SK-N-SH (cell line): ENCODE measurements around the gene LENG8. TPM values are rescaled to one million over a fixed set of nuclear protein-coding genes. Genes with fewer than 3 reads are reported as not detected.

Experiments
- CTCF ChIA-PET: fragments of 300-600, 350-600 bp; formaldehyde crosslinking; extraction: SDS; loops from one replicate; lab custom pipeline; 2021; lab: Yijun Ruan, JAX
- POLR2A ChIA-PET: fragments of 350-600 bp; sonication (Branson Sonifier 250); formaldehyde crosslinking; extraction: SDS; loops from one replicate; lab custom pipeline; 2020; ENCODE audit warnings: antibody characterized with exemption, inconsistent platforms; lab: Yijun Ruan, JAX
- DNase-seq: peaks from one replicate; pipeline ENCODE4 v3.0.0; 2012
- H2AFZ ChIP-seq: fragments of 200-600 bp; sonication (generic); 2 replicates; pipeline ENCODE4 v1.8.1; 2016; ENCODE audit warnings: antibody characterized with exemption, mild to moderate bottlenecking, low read depth
- H3F3A ChIP-seq: fragments of 200-600 bp; sonication (generic); replicated peaks from 2 replicates; pipeline ENCODE3; 2016; ENCODE audit warnings: antibody characterized with exemption, mild to moderate bottlenecking; ENCODE audit not compliant: insufficient read depth
- H3K27ac ChIP-seq, 2 experiments: fragments of 200-500 bp in 1 of 2; fragments of 200-600 bp in 1 of 2; sonication (Bioruptor generic) in 1 of 2; sonication (generic), shearing (Covaris generic) in 1 of 2; 2 replicates each; pipeline versions ENCODE4 v1.5.1 to v1.6.1; 2014 to 2016; ENCODE audit warnings: low read depth in 2 of 2, inconsistent platforms in 1 of 2, low read length in 1 of 2, mild to moderate bottlenecking in 1 of 2, mixed read lengths in 1 of 2
- H3K27me3 ChIP-seq: fragments of 200-600 bp; sonication (generic), shearing (Covaris generic); 2 replicates; pipeline ENCODE4 v1.6.1; 2016; ENCODE audit warnings: mixed run types; ENCODE audit not compliant: insufficient read depth
- H3K36me3 ChIP-seq, 2 experiments: fragments of 200-500 bp in 1 of 2; fragments of 200-600 bp in 1 of 2; sonication (Bioruptor generic) in 1 of 2; sonication (generic) in 1 of 2; replicated peaks in 1 of 2; 2 replicates each; pipeline versions ENCODE3 to v1.5.1; 2014 to 2016; ENCODE audit warnings: low read length in 1 of 2, mild to moderate bottlenecking in 1 of 2; ENCODE audit not compliant: insufficient read depth in 2 of 2, control insufficient read depth in 1 of 2
- H3K4me1 ChIP-seq, 2 experiments: fragments of 200-500 bp in 1 of 2; fragments of 200-600 bp in 1 of 2; sonication (Bioruptor generic) in 1 of 2; sonication (generic), shearing (Covaris generic) in 1 of 2; 2 replicates each; pipeline versions ENCODE4 v1.5.1 to v1.6.1; 2014 to 2016; ENCODE audit warnings: low read depth in 1 of 2, low read length in 1 of 2, mixed run types in 1 of 2; ENCODE audit not compliant: insufficient read depth in 2 of 2, control insufficient read depth in 1 of 2
- H3K4me2 ChIP-seq: fragments of 200-600 bp; sonication (generic), shearing (Covaris generic); 2 replicates; pipeline ENCODE4 v1.6.1; 2017; ENCODE audit warnings: mixed run types
- H3K4me3 ChIP-seq, 2 experiments: fragments of 200-500 bp in 1 of 2; fragments of 200-600 bp in 1 of 2; sonication (Bioruptor generic) in 1 of 2; sonication (generic), shearing (Covaris generic) in 1 of 2; 2 replicates each; pipeline versions ENCODE4 v1.5.1 to v1.8.1; 2014 to 2016; ENCODE audit warnings: low read depth in 2 of 2, inconsistent platforms in 1 of 2, low read length in 1 of 2, mild to moderate bottlenecking in 1 of 2, mixed read lengths in 1 of 2, moderate library complexity in 1 of 2
- H3K79me2 ChIP-seq: fragments of 200-600 bp; sonication (generic); 2 replicates; pipeline ENCODE4 v1.8.1; 2017; ENCODE audit warnings: mild to moderate bottlenecking; ENCODE audit not compliant: insufficient read depth
- H3K9ac ChIP-seq: fragments of 200-600 bp; sonication (generic); 2 replicates; pipeline ENCODE4 v1.6.1; 2017; ENCODE audit warnings: mixed run types
- H3K9me2 ChIP-seq: fragments of 200-600 bp; sonication (generic); 2 replicates; pipeline ENCODE4 v1.6.1; 2017; ENCODE audit warnings: mixed run types
- H3K9me3 ChIP-seq: fragments of 200-600 bp; sonication (generic); 2 replicates; pipeline ENCODE4 v1.6.1; 2017; ENCODE audit warnings: mixed run types, mild to moderate bottlenecking, moderate library complexity
- H4K20me1 ChIP-seq: fragments of 200-600 bp; sonication (generic); 2 replicates; pipeline ENCODE4 v1.6.1; 2017; ENCODE audit warnings: mild to moderate bottlenecking, mixed run types; ENCODE audit not compliant: insufficient read depth
- CHD2 ChIP-seq: fragments of 150-350 bp; IDR thresholded peaks from 2 replicates; pipeline ENCODE4 v1.6.1; 2018; ENCODE audit warnings: low read length; ENCODE audit not compliant: partially characterized antibody
- EP300 ChIP-seq, 2 experiments: IDR thresholded peaks; 2 replicates each; pipeline versions ENCODE4 v1.4.0 to v1.6.1; 2012; ENCODE audit warnings: borderline replicate concordance in 1 of 2, low read depth in 1 of 2, low read length in 1 of 2
- GABPA ChIP-seq: IDR thresholded peaks from 2 replicates; pipeline ENCODE4 v1.4.0; 2012; ENCODE audit warnings: low read depth, mild to moderate bottlenecking
- GATA2 ChIP-seq: sonication (generic); formaldehyde crosslinking; IDR thresholded peaks from 2 replicates; pipeline ENCODE4 v1.5.0; 2020; ENCODE audit warnings: mild to moderate bottlenecking, missing genetic modification reagents
- RFX5 ChIP-seq: IDR thresholded peaks from 2 replicates; pipeline ENCODE4 v1.6.1; 2012; ENCODE audit warnings: mild to moderate bottlenecking, improper control_type of control experiment, low read length
- TAF1 ChIP-seq: IDR thresholded peaks from 2 replicates; pipeline ENCODE4 v1.6.1; 2012; ENCODE audit warnings: low read depth, mild to moderate bottlenecking, low read length, moderate library complexity, borderline replicate concordance
- TEAD4 ChIP-seq: IDR thresholded peaks from 2 replicates; pipeline ENCODE4 v1.4.0; 2012; ENCODE audit warnings: mild to moderate bottlenecking, borderline replicate concordance; ENCODE audit not compliant: insufficient read depth
- YY1 ChIP-seq: IDR thresholded peaks from 2 replicates; pipeline ENCODE4 v1.4.0; 2012; ENCODE audit warnings: low read depth, mild to moderate bottlenecking
- WGBS: methylation state at CpG from one replicate; pipeline ENCODE4 v1.1.6; 2017; ENCODE audit warnings: low lambda C conversion rate; 5-methylcytosine and 5-hydroxymethylcytosine counted together
- polyA plus RNA-seq, 3 experiments: library from polyadenylated mRNA; depleted of rRNA; stranded (reverse); fragments of >200 nt; gene quantifications; 2 replicates each; pipeline ENCODE4 v1.2.3, GENCODE V29; 2012
- TF ChIP-seq, protein P1 (sequence below): IDR thresholded peaks from 2 replicates; pipeline ENCODE4 v1.4.0; 2012; ENCODE audit warnings: low read depth, borderline replicate concordance

LENG8 gene
- polyA plus RNA-seq, 1 of the 3 experiments (the other 2 are of a cell fraction) = 84.0 TPM

DNA sequence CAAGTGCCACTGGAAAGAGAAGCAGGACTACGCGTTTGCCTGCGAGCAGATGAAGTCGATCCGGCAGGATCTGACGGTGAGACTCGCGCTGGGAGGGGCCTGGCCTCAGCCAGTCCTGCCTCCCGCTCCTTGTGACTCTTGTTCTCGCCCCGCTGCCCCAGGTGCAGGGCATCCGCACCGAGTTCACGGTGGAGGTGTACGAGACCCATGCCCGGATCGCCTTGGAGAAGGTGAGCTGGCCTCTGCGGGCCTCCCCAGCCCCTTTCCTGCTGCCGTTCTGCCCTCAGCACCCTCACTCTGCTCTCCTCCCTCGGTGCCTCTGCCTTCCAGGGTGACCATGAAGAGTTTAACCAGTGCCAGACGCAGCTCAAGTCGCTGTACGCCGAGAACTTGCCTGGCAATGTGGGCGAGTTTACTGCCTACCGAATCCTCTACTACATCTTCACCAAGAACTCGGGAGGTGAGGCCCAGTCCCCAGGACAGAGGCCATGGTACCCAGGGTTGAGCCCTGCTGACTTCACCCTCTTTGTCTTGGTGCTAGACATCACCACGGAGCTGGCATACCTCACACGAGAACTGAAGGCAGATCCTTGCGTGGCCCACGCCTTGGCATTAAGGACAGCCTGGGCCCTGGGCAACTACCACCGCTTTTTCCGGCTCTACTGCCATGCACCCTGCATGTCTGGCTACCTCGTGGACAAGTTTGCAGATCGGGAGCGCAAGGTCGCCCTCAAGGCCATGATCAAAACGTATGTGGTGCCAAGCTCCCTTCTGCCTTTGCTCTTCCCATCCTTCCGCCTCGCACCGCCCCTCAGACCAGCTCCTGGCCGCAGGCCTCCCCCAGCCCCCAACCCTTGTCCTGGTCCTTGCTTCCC is 9.0 kb downstream of the LENG8 start:
- Histone ChIP-seq H3K4me2 (no peak overlapping the region), H3K9me2 (no peaks in the 10 kb centered on the region)
- POLR2A ChIA-PET = no interaction called here

DNA sequence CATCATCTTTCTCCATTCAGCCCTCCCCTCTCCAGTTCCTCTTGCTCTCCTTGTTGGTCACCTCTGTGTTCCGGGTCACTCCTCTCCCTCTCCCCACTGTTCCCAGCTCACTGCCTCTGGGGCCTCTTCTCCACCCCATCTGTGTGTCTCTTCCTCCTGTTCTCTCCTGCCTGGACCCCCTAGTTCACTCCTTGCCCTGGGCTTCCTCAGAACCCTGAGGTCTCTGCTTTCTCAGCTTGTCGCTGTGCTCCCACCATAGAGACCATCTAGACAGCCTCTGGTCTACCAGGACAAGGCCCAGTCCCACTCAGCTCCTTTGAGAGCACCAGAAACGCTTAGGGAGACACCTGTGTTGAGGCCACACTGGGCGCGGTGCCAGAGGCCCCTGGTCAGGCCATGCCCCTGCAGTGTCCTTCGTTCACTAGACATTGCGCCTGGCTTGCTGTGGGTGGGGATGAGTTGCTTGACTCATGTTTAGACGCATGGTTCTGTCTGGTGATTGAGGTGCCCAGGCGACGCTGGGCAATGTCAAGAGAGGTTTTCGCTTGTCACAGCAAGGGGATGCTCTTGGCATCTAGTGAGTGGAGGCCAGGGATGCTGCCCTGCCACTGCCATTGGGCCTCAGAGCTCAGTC is 9.8 kb downstream of the LENG8 start:
- no peak overlapping the region for H3K4me2 ChIP-seq
- H3F3A ChIP-seq = peaks cover 11% of the 10 kb centered on the region
- no peak for DNase-seq
- H3K36me3 ChIP-seq = peaks cover 16 to 74% of the 10 kb centered on the region in 2 experiments
- ChIA-PET POLR2A (no interaction called here), CTCF (no interaction called here)
- peaks cover 51% of the 10 kb centered on the region for H4K20me1 ChIP-seq
- H3K27me3 ChIP-seq = no peaks in the 10 kb centered on the region
- H3K4me1 ChIP-seq = peaks cover 0 to 11% of the 10 kb centered on the region in 2 experiments; a peak in 1 of 4 replicates
- H2AFZ ChIP-seq = no peak overlapping the region
- no peaks in the 10 kb centered on the region for H3K9me2 ChIP-seq
- H3K79me2 ChIP-seq = peaks cover 16% of the 10 kb centered on the region; the same call in 1 of the 2 replicates
- WGBS = 92% methylated on average over 10 of the region's 11 CpGs
- no peak overlapping the region for H3K9ac ChIP-seq
- H3K27ac ChIP-seq = no peak overlapping the region
- no peaks in the 10 kb centered on the region for H3K9me3 ChIP-seq
- no peak overlapping the region for H3K4me3 ChIP-seq
- no peak for TF ChIP-seq TEAD4
- no peak for TF ChIP-seq CHD2
- no peak for TF ChIP-seq GATA2
- TF ChIP-seq YY1 = no peak
- TF ChIP-seq TAF1 = no peak
- TF ChIP-seq, all 33 proteins: peak for 0

More for the DNA sequence above, 9.0 kb downstream of the LENG8 start:
- Histone ChIP-seq H3K79me2 (peaks cover 24% of the 10 kb centered on the region; the same call in 1 of the 2 replicates), H4K20me1 (peaks cover 58% of the 10 kb centered on the region), H3K27ac (no peak overlapping the region), H3F3A (peaks cover 11% of the 10 kb centered on the region), H3K36me3 (peaks cover 22 to 82% of the 10 kb centered on the region in 2 experiments), H3K4me1 (peaks cover 0 to 6% of the 10 kb centered on the region in 2 experiments; a peak in 1 of 4 replicates), H3K9ac (no peak overlapping the region), H2AFZ (no peak overlapping the region), H3K27me3 (no peaks in the 10 kb centered on the region), H3K4me3 (no peak overlapping the region), H3K9me3 (no peaks in the 10 kb centered on the region)
- DNase-seq = no peak
- WGBS = 95% methylated on average over 39 of the region's 42 CpGs
- CTCF ChIA-PET = interaction anchor here (0.6 kb wide), 1 partner anchor 66 kb away, joined by 3 read pairs; no protein-coding TSS in a partner anchor
- TF ChIP-seq RFX5 = no peak
- no peak for TF ChIP-seq TAF1
- no peak for TF ChIP-seq EP300 (IDR thresholded peaks at IDR 0.05; ENCODE audit: borderline replicate concordance in 1 of 2, low read depth in 1 of 2, low read length in 1 of 2)
- no peak for TF ChIP-seq GABPA
- TF ChIP-seq, protein P1, sequence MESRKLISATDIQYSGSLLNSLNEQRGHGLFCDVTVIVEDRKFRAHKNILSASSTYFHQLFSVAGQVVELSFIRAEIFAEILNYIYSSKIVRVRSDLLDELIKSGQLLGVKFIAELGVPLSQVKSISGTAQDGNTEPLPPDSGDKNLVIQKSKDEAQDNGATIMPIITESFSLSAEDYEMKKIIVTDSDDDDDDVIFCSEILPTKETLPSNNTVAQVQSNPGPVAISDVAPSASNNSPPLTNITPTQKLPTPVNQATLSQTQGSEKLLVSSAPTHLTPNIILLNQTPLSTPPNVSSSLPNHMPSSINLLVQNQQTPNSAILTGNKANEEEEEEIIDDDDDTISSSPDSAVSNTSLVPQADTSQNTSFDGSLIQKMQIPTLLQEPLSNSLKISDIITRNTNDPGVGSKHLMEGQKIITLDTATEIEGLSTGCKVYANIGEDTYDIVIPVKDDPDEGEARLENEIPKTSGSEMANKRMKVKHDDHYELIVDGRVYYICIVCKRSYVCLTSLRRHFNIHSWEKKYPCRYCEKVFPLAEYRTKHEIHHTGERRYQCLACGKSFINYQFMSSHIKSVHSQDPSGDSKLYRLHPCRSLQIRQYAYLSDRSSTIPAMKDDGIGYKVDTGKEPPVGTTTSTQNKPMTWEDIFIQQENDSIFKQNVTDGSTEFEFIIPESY = no peak
